Medulla oblongata (tissue), 1 donor: ENCODE measurements around the gene DYSF.
"Not testable (repeated sequence)": the region's sequence is repeated elsewhere in the genome, so short reads cannot be mapped to it uniquely, and the experiment has no call there.

Source experiments
- DNase-seq: peaks from one replicate; pipeline ENCODE4 v3.0.0-alpha.2; 2015; ENCODE audit errors: extremely low spot score

The DYSF gene

GRCh38 chr2:71453404-71454220 is at the start of gene DYSF:
TSS of gene DYSF (plus strand) at chr2:71453561.
- DNase-seq: no peak

- DNase-seq: no peak
These were observed 43.8 kb upstream of the DYSF start for GRCh38 chr2:71409611-71410010.

GRCh38 chr2:71410696-71411095 is 42.7 kb upstream of the DYSF start:
- DNase-seq: no peak

- DNase-seq: not testable (repeated sequence)
These were observed 36.5 kb upstream of the DYSF start for GRCh38 chr2:71416866-71417265.

- DNase-seq: no peak
These were observed 35.8 kb upstream of the DYSF start for GRCh38 chr2:71417300-71418202.

GRCh38 chr2:71419145-71419544 is 34.2 kb upstream of the DYSF start:
- no peak for DNase-seq

GRCh38 chr2:71419976-71420375 is 33.4 kb upstream of the DYSF start:
- no peak for DNase-seq

GRCh38 chr2:71422786-71423185 is 30.6 kb upstream of the DYSF start:
- DNase-seq: peak; percentile 7

- peak; percentile 48 for DNase-seq
These were observed 29.4 kb upstream of the DYSF start for GRCh38 chr2:71423817-71424420.

GRCh38 chr2:71426721-71427120 is 26.6 kb upstream of the DYSF start:
- no peak for DNase-seq

- no peak for DNase-seq
These were observed 24.6 kb upstream of the DYSF start for GRCh38 chr2:71428472-71429383.

- not testable (repeated sequence) for DNase-seq
These were observed 8.2 kb upstream of the DYSF start for GRCh38 chr2:71445142-71445541.

- no peak for DNase-seq
These were observed 6.9 kb upstream of the DYSF start for GRCh38 chr2:71446505-71446904.

- DNase-seq: no peak
These were observed 4.0 kb upstream of the DYSF start for GRCh38 chr2:71449343-71449742.

- DNase-seq: no peak
These were observed 1.7 kb upstream of the DYSF start for GRCh38 chr2:71451705-71452104.

- DNase-seq: no peak
These were observed 796 bp upstream of the DYSF start for GRCh38 chr2:71452565-71452964.

- DNase-seq: no peak
These were observed 1.1 kb downstream of the DYSF start for GRCh38 chr2:71454221-71455010.

GRCh38 chr2:71455011-71455740 is 1.8 kb downstream of the DYSF start:
- no peak for DNase-seq

GRCh38 chr2:71455741-71456569 is 2.6 kb downstream of the DYSF start:
- no peak for DNase-seq
